HEK293 (cell line): Measurements from ENCODE around the gene SLC6A11.

Experiments
- CTCF ChIA-PET: fragments of 350-600 bp; formaldehyde crosslinking; extraction: SDS; loops from one replicate; lab custom pipeline; 2021; ENCODE audit warnings: antibody characterized with exemption; lab: Yijun Ruan, JAX
- POLR2A ChIA-PET: fragments of 300-600 bp; formaldehyde crosslinking; extraction: SDS; loops from one replicate; lab custom pipeline; 2020; ENCODE audit warnings: antibody characterized with exemption, inconsistent platforms; lab: Yijun Ruan, JAX
- H3K27ac ChIP-seq: fragments of 200-500 bp; sonication (Bioruptor generic); 2 replicates; pipeline ENCODE4 v1.5.1; 2014; ENCODE audit warnings: low read depth, low read length, control low read depth, inconsistent platforms; ENCODE audit errors: extremely low read depth
- H3K36me3 ChIP-seq, 2 experiments: fragments of 200-500 bp in 1 of 2; sonication (Bioruptor generic) in 1 of 2; 1 replicate in 1 of 2; 2 replicates in 1 of 2; pipeline ENCODE4 v1.5.1; 2014 to 2017; ENCODE audit warnings: inconsistent platforms in 2 of 2, low read length in 2 of 2; ENCODE audit not compliant: control insufficient read depth in 2 of 2, insufficient read depth in 1 of 2
- H3K4me1 ChIP-seq: fragments of 200-500 bp; sonication (Bioruptor generic); 2 replicates; pipeline ENCODE4 v1.5.1; 2014; ENCODE audit warnings: mild to moderate bottlenecking, low read length, inconsistent platforms; ENCODE audit not compliant: control insufficient read depth, insufficient read depth
- H3K4me3 ChIP-seq: 2 replicates; pipeline ENCODE4 v1.5.1; 2011; ENCODE audit warnings: low read depth, mild to moderate bottlenecking, control low read depth, low read length, moderate library complexity
- H3K9me3 ChIP-seq: fragments of 200-500 bp; sonication (Bioruptor generic); 2 replicates; pipeline ENCODE4 v1.5.1; 2014; ENCODE audit warnings: low read depth, low read length, inconsistent platforms; ENCODE audit not compliant: control insufficient read depth, insufficient read depth
- GLIS1 ChIP-seq: fragments of 450-650 bp; formaldehyde crosslinking; IDR thresholded peaks from 2 replicates; pipeline ENCODE4 v1.5.1; 2016; ENCODE audit warnings: missing biosample characterization, missing genetic modification characterization
- KLF16 ChIP-seq: fragments of 450-650 bp; formaldehyde crosslinking; IDR thresholded peaks from 2 replicates; pipeline ENCODE4 v1.5.1; 2017; ENCODE audit warnings: missing biosample characterization, missing genetic modification characterization
- MYNN ChIP-seq: fragments of 450-650 bp; formaldehyde crosslinking; IDR thresholded peaks from 2 replicates; pipeline ENCODE4 v1.5.1; 2016; ENCODE audit warnings: missing biosample characterization, missing genetic modification characterization, borderline replicate concordance
- OVOL3 ChIP-seq: fragments of 450-650 bp; formaldehyde crosslinking; IDR thresholded peaks from 2 replicates; pipeline ENCODE4 v1.5.1; 2016; ENCODE audit warnings: missing biosample characterization, missing genetic modification characterization
- SP3 ChIP-seq: fragments of 450-650 bp; formaldehyde crosslinking; IDR thresholded peaks from 2 replicates; pipeline ENCODE4 v1.5.1; 2016; ENCODE audit warnings: missing biosample characterization, missing genetic modification characterization
- ZBTB21 ChIP-seq: fragments of 450-650 bp; formaldehyde crosslinking; IDR thresholded peaks from 2 replicates; pipeline ENCODE4 v1.5.1; 2017; ENCODE audit warnings: missing biosample characterization, missing genetic modification characterization
- ZFHX2 ChIP-seq: fragments of 450-650 bp; formaldehyde crosslinking; conservative IDR thresholded peaks from 2 replicates; pipeline ENCODE4 v1.5.1; 2016; ENCODE audit warnings: missing biosample characterization, missing genetic modification characterization
- ZFP3 ChIP-seq: fragments of 450-650 bp; formaldehyde crosslinking; IDR thresholded peaks from 2 replicates; pipeline ENCODE4 v1.5.1; 2016; ENCODE audit warnings: low read depth, missing biosample characterization, missing genetic modification characterization
- ZFP41 ChIP-seq: fragments of 450-650 bp; formaldehyde crosslinking; IDR thresholded peaks from 2 replicates; pipeline ENCODE4 v1.5.1; 2016; ENCODE audit warnings: missing biosample characterization, missing genetic modification characterization, borderline replicate concordance
- ZIC2 ChIP-seq: fragments of 450-650 bp; formaldehyde crosslinking; IDR thresholded peaks from 2 replicates; pipeline ENCODE4 v1.5.1; 2016; ENCODE audit warnings: missing biosample characterization, missing genetic modification characterization
- ZNF10 ChIP-seq: fragments of 450-650 bp; formaldehyde crosslinking; IDR thresholded peaks from 2 replicates; pipeline ENCODE4 v1.5.1; 2017; ENCODE audit warnings: missing biosample characterization, missing genetic modification characterization
- ZNF140 ChIP-seq: fragments of 450-650 bp; formaldehyde crosslinking; IDR thresholded peaks from 2 replicates; pipeline ENCODE4 v1.5.1; 2016; ENCODE audit warnings: missing biosample characterization, missing genetic modification characterization
- ZNF19 ChIP-seq: fragments of 450-650 bp; formaldehyde crosslinking; IDR thresholded peaks from 2 replicates; pipeline ENCODE4; 2016; ENCODE audit warnings: missing biosample characterization, missing genetic modification characterization, low read depth
- ZNF223 ChIP-seq: fragments of 450-650 bp; formaldehyde crosslinking; IDR thresholded peaks from 2 replicates; pipeline ENCODE4 v1.5.1; 2016; ENCODE audit warnings: missing biosample characterization, missing genetic modification characterization
- ZNF24 ChIP-seq: fragments of 450-650 bp; formaldehyde crosslinking; IDR thresholded peaks from 2 replicates; pipeline ENCODE4 v1.5.1; 2016; ENCODE audit warnings: missing biosample characterization, missing genetic modification characterization
- ZNF248 ChIP-seq: fragments of 450-650 bp; formaldehyde crosslinking; IDR thresholded peaks from 2 replicates; pipeline ENCODE4 v1.5.1; 2017; ENCODE audit warnings: missing biosample characterization, missing genetic modification characterization
- ZNF311 ChIP-seq: fragments of 450-650 bp; formaldehyde crosslinking; IDR thresholded peaks from 2 replicates; pipeline ENCODE4 v1.5.1; 2017; ENCODE audit warnings: missing biosample characterization, missing genetic modification characterization, borderline replicate concordance
- ZNF37A ChIP-seq: fragments of 450-650 bp; IDR thresholded peaks from 2 replicates; pipeline ENCODE4 v1.5.1; 2018; ENCODE audit warnings: missing biosample characterization, missing genetic modification characterization
- ZNF548 ChIP-seq: fragments of 450-650 bp; formaldehyde crosslinking; IDR thresholded peaks from 2 replicates; pipeline ENCODE4 v1.5.1; 2016; ENCODE audit warnings: missing biosample characterization, missing genetic modification characterization
- ZNF629 ChIP-seq: fragments of 450-650 bp; formaldehyde crosslinking; IDR thresholded peaks from 2 replicates; pipeline ENCODE4 v1.5.1; 2017; ENCODE audit warnings: missing biosample characterization, missing genetic modification characterization
- ZNF654 ChIP-seq: fragments of 450-650 bp; formaldehyde crosslinking; IDR thresholded peaks from 2 replicates; pipeline ENCODE4 v1.5.1; 2016; ENCODE audit warnings: low read depth, missing biosample characterization, missing genetic modification characterization
- ZNF670 ChIP-seq: fragments of 450-650 bp; formaldehyde crosslinking; IDR thresholded peaks from 2 replicates; pipeline ENCODE4 v1.5.1; 2016; ENCODE audit warnings: missing biosample characterization, missing genetic modification characterization, low read depth
- ZNF707 ChIP-seq: fragments of 450-650 bp; formaldehyde crosslinking; IDR thresholded peaks from 2 replicates; pipeline ENCODE4 v1.5.1; 2016; ENCODE audit warnings: missing biosample characterization, missing genetic modification characterization
- ZNF777 ChIP-seq: fragments of 450-650 bp; formaldehyde crosslinking; IDR thresholded peaks from 2 replicates; pipeline ENCODE4 v1.5.1; 2017; ENCODE audit warnings: missing biosample characterization, missing genetic modification characterization, borderline replicate concordance
- TF ChIP-seq, protein P1 (sequence below): fragments of 450-650 bp; formaldehyde crosslinking; IDR thresholded peaks from 2 replicates; pipeline ENCODE4 v1.5.1; 2016; ENCODE audit warnings: missing biosample characterization, missing genetic modification characterization
- TF ChIP-seq, protein P2 (sequence below): sonication (generic); formaldehyde crosslinking; IDR thresholded peaks from 2 replicates; pipeline ENCODE4 v1.8.1; 2022; ENCODE audit warnings: mild to moderate bottlenecking, moderate library complexity, missing genetic modification reagents
- TF ChIP-seq, protein P3 (sequence below): fragments of 450-650 bp; formaldehyde crosslinking; IDR thresholded peaks from 2 replicates; pipeline ENCODE4 v1.5.1; 2016; ENCODE audit warnings: missing biosample characterization, missing genetic modification characterization
- TF ChIP-seq, protein P4 (sequence below): fragments of 450-650 bp; formaldehyde crosslinking; IDR thresholded peaks from 2 replicates; pipeline ENCODE4 v1.5.1; 2016; ENCODE audit warnings: missing biosample characterization, missing genetic modification characterization

SLC6A11 gene

DNA sequence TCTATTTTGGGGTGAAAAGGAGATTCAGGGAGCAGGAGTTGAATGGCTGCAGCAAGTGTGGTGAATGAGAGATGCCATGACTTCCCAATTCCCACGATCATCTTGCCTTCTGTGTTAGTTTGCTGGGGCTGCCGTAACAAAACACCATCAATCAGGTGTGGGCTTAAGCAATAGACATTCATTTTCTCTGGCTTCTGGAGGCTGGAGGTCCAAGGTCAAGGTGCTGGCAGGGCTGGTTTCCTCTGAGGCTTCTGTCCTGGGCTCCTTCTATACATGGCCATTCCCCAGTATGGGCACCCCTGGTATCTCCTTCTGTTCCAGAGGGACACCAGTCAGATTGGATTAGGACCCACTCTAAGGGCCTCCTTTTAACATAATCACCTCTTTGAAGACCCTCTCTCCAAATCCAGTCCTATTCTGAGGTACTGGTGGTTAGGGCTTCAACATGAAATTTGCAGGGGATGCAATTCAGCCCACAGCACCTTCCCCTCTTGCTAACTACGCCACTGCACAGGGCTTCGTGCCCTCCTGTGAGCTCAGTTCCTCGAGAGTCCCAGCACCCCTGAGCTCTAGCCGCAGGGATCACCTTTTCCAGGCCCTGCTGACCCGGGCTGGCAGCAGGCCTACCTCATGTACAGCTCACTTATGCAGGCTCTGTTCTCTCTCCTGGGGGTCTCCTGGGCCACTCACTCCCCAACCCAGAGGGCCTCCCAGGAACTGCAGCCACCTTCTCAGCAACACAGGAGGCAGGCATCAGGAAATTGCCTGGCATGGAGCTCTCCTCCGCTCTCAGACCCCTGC, 37.3 kb upstream of the SLC6A11 start:
- ChIA-PET CTCF (interaction anchor here (0.6 kb wide), 3 partner anchors 275 to 1055 kb away, joined by 3 to 5 read pairs (median 3); no protein-coding TSS in a partner anchor), POLR2A (no interaction called here)
- H3K9me3 ChIP-seq, result no peaks in the 10 kb centered on the region
- H3K27ac ChIP-seq, result no peak overlapping the region
- no peak overlapping the region for H3K4me3 ChIP-seq
- no peaks in the 10 kb centered on the region for H3K36me3 ChIP-seq
- TF ChIP-seq ZNF223 (tag by site-specific recombination) (no peak), ZNF248 (tag by site-specific recombination) (no peak), ZNF670 (tag by site-specific recombination) (no peak), ZNF654 (tag by site-specific recombination) (no peak), GLIS1 (tag by site-specific recombination) (peak; percentile 75), SP3 (tag by site-specific recombination) (no peak), ZNF548 (tag by site-specific recombination) (peak; percentile 62; the same call in 1 of the 2 replicates), ZIC2 (peak; percentile 33; the same call in 1 of the 2 replicates)
- TF ChIP-seq, protein P1, sequence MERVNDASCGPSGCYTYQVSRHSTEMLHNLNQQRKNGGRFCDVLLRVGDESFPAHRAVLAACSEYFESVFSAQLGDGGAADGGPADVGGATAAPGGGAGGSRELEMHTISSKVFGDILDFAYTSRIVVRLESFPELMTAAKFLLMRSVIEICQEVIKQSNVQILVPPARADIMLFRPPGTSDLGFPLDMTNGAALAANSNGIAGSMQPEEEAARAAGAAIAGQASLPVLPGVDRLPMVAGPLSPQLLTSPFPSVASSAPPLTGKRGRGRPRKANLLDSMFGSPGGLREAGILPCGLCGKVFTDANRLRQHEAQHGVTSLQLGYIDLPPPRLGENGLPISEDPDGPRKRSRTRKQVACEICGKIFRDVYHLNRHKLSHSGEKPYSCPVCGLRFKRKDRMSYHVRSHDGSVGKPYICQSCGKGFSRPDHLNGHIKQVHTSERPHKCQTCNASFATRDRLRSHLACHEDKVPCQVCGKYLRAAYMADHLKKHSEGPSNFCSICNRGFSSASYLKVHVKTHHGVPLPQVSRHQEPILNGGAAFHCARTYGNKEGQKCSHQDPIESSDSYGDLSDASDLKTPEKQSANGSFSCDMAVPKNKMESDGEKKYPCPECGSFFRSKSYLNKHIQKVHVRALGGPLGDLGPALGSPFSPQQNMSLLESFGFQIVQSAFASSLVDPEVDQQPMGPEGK, result no peak
- H3K4me1 ChIP-seq, result no peaks in the 10 kb centered on the region

DNA sequence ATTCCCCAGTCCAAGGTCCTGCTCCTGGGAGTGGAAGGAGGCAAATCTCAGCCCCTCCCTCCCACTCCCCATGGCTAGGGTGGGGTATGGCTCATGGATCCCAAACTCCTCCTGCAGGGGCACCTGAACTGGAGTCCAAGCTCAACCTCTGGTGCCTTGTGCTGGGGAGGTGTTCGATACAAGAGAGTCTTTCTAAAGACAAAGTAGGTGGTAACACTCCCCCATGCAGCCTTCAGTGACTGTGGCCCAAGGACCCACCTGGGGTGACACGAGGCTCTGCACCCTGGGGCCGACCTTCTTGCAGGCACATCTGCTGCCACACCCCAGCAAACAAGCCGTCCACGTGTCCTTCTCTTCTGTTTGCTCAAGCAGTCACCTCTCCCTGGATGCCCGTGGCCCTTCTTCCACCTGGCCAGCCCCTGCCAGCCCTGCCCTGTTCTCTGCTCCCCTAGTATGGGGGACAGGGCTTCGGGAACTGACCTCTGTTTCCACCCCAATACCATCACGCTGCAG, 36.7 kb upstream of the SLC6A11 start:
- POLR2A ChIA-PET, result no interaction called here
- TF ChIP-seq, protein P2, sequence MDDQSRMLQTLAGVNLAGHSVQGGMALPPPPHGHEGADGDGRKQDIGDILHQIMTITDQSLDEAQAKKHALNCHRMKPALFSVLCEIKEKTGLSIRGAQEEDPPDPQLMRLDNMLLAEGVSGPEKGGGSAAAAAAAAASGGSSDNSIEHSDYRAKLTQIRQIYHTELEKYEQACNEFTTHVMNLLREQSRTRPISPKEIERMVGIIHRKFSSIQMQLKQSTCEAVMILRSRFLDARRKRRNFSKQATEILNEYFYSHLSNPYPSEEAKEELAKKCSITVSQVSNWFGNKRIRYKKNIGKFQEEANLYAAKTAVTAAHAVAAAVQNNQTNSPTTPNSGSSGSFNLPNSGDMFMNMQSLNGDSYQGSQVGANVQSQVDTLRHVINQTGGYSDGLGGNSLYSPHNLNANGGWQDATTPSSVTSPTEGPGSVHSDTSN, result no peak
- TF ChIP-seq ZNF629, result no peak
- TF ChIP-seq ZNF10 (tag by site-specific recombination), result no peak
- TF ChIP-seq ZNF37A (tag by site-specific recombination), result no peak
- TF ChIP-seq ZNF19 (tag by site-specific recombination), result no peak
- no peak for TF ChIP-seq ZNF707 (tag by site-specific recombination)
- no peak for TF ChIP-seq ZFP41 (tag by site-specific recombination)
- no peak for TF ChIP-seq ZBTB21 (tag by site-specific recombination)
- no peak for TF ChIP-seq OVOL3 (tag by site-specific recombination)
- TF ChIP-seq ZFP3 (tag by site-specific recombination), result no peak
- TF ChIP-seq ZNF24 (tag by site-specific recombination), result no peak
- no peak for TF ChIP-seq MYNN (tag by site-specific recombination)
- TF ChIP-seq, protein P3, sequence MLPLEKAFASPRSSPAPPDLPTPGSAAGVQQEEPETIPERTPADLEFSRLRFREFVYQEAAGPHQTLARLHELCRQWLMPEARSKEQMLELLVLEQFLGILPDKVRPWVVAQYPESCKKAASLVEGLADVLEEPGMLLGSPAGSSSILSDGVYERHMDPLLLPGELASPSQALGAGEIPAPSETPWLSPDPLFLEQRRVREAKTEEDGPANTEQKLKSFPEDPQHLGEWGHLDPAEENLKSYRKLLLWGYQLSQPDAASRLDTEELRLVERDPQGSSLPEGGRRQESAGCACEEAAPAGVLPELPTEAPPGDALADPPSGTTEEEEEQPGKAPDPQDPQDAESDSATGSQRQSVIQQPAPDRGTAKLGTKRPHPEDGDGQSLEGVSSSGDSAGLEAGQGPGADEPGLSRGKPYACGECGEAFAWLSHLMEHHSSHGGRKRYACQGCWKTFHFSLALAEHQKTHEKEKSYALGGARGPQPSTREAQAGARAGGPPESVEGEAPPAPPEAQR, result no peak
- no peak for TF ChIP-seq ZNF777 (tag by site-specific recombination)
- TF ChIP-seq, protein P4, sequence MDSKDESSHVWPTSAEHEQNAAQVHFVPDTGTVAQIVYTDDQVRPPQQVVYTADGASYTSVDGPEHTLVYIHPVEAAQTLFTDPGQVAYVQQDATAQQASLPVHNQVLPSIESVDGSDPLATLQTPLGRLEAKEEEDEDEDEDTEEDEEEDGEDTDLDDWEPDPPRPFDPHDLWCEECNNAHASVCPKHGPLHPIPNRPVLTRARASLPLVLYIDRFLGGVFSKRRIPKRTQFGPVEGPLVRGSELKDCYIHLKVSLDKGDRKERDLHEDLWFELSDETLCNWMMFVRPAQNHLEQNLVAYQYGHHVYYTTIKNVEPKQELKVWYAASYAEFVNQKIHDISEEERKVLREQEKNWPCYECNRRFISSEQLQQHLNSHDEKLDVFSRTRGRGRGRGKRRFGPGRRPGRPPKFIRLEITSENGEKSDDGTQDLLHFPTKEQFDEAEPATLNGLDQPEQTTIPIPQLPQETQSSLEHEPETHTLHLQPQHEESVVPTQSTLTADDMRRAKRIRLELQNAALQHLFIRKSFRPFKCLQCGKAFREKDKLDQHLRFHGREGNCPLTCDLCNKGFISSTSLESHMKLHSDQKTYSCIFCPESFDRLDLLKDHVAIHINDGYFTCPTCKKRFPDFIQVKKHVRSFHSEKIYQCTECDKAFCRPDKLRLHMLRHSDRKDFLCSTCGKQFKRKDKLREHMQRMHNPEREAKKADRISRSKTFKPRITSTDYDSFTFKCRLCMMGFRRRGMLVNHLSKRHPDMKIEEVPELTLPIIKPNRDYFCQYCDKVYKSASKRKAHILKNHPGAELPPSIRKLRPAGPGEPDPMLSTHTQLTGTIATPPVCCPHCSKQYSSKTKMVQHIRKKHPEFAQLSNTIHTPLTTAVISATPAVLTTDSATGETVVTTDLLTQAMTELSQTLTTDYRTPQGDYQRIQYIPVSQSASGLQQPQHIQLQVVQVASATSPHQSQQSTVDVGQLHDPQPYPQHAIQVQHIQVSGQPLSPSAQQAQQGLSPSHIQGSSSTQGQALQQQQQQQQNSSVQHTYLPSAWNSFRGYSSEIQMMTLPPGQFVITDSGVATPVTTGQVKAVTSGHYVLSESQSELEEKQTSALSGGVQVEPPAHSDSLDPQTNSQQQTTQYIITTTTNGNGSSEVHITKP (tag by site-specific recombination), result no peak
- TF ChIP-seq ZNF311 (tag by site-specific recombination), result no peak
- TF ChIP-seq KLF16 (tag by site-specific recombination), result no peak
- no peak for TF ChIP-seq ZNF140 (tag by site-specific recombination)
- no peak for TF ChIP-seq ZFHX2 (tag by site-specific recombination)

More for the DNA sequence above, 36.7 kb upstream of the SLC6A11 start:
- Histone ChIP-seq H3K4me3 (no peak overlapping the region), H3K4me1 (no peaks in the 10 kb centered on the region), H3K9me3 (no peaks in the 10 kb centered on the region), H3K27ac (no peak overlapping the region), H3K36me3 (no peaks in the 10 kb centered on the region)
- CTCF ChIA-PET, result interaction anchor here (0.6 kb wide), 2 partner anchors 275 to 1054 kb away, joined by 3 to 5 read pairs; no protein-coding TSS in a partner anchor
